ENCODE results near the gene KDELR3. TPM values are rescaled to one million over a fixed set of nuclear protein-coding genes. Genes with fewer than 3 reads are reported as not detected.

KDELR3 gene
- polyA plus RNA-seq, 1 donor (not counting 4 experiments of a cell fraction or from before 2014, with no cell fraction given), result 10.1 TPM

GRCh38 chr22:38474003-38474607 is 6.2 kb downstream of the KDELR3 start:
- Histone ChIP-seq H3K27ac (ENCODE audit: control insufficient read depth, insufficient read depth, low read length) (no peak overlapping the region), H3K4me3 (ENCODE audit: control insufficient read depth in 2 of 3, extremely low read depth in 1 of 3, insufficient read depth in 2 of 3, low read depth in 1 of 3, low read length in 3 of 3) (no peak overlapping the region), H2AFZ (ENCODE audit: control insufficient read depth, low read length) (no peak overlapping the region), H4K20me1 (ENCODE audit: control insufficient read depth, extremely low read depth, insufficient read depth, low read length) (no peaks in the 10 kb centered on the region), H3K27me3 (ENCODE audit: control insufficient read depth, extremely low read depth, insufficient read depth, low read length) (no peaks in the 10 kb centered on the region), H3K79me2 (ENCODE audit: control insufficient read depth, insufficient read depth, low read length) (no peaks in the 10 kb centered on the region), H3K9ac (ENCODE audit: control insufficient read depth, extremely low read depth, insufficient read depth, low read length) (no peak overlapping the region), H3K36me3 (ENCODE audit: control insufficient read depth in 2 of 2, extremely low read depth in 1 of 2, insufficient read depth in 2 of 2, low read length in 2 of 2) (no peaks in the 10 kb centered on the region), H3K9me1 (ENCODE audit: control insufficient read depth, extremely low read depth, insufficient read depth, low read length) (no peaks in the 10 kb centered on the region), H3K4me1 (ENCODE audit: control insufficient read depth, extremely low read depth, insufficient read depth, low read length) (peaks cover 10% of the 10 kb centered on the region), H3K9me3 (ENCODE audit: control insufficient read depth, low read depth, low read length) (no peaks in the 10 kb centered on the region), H3K4me2 (ENCODE audit: control insufficient read depth, extremely low read depth, insufficient read depth, low read depth, low read length) (no peak overlapping the region)
- dilution Hi-C loops (cut with MboI; ENCODE audit: extremely low pct_ligation_motif_present, low sequenced_read_pairs), result no loop called here
- FAIRE-seq (no peak), DNase-seq (ENCODE audit: low read depth, low spot score) (no peak)
- TF ChIP-seq CTCF (optimal IDR thresholded peaks at IDR 0.05 in 1 of 3, IDR thresholded peaks at IDR 0.05 in 1 of 3, conservative IDR thresholded peaks at IDR 0.05 in 1 of 3; ENCODE audit: extremely low read depth in 1 of 3, insufficient read depth in 2 of 3, low read length in 3 of 3) (no peak), EZH2 (IDR thresholded peaks at IDR 0.05; ENCODE audit: low read length) (no peak)

GRCh38 chr22:38477585-38477984 is 9.7 kb downstream of the KDELR3 start:
- no peak overlapping the region for H3K4me2 ChIP-seq (ENCODE audit: control insufficient read depth, extremely low read depth, insufficient read depth, low read depth, low read length)
- peaks cover 16 to 18% of the 10 kb centered on the region in 2 experiments for H3K36me3 ChIP-seq (ENCODE audit: control insufficient read depth in 2 of 2, extremely low read depth in 1 of 2, insufficient read depth in 2 of 2, low read length in 2 of 2)
- FAIRE-seq (peak; percentile 82), DNase-seq (ENCODE audit: low read depth, low spot score) (no peak)
- H3K27ac ChIP-seq (ENCODE audit: control insufficient read depth, insufficient read depth, low read length), result peak overlapping the region; percentile 53
- no peaks in the 10 kb centered on the region for H3K9me1 ChIP-seq (ENCODE audit: control insufficient read depth, extremely low read depth, insufficient read depth, low read length)
- H2AFZ ChIP-seq (ENCODE audit: control insufficient read depth, low read length), result no peak overlapping the region
- no peaks in the 10 kb centered on the region for H3K9me3 ChIP-seq (ENCODE audit: control insufficient read depth, low read depth, low read length)
- dilution Hi-C loops (cut with MboI; ENCODE audit: extremely low pct_ligation_motif_present, low sequenced_read_pairs), result no loop called here
- no peaks in the 10 kb centered on the region for H3K27me3 ChIP-seq (ENCODE audit: control insufficient read depth, extremely low read depth, insufficient read depth, low read length)
- no peaks in the 10 kb centered on the region for H4K20me1 ChIP-seq (ENCODE audit: control insufficient read depth, extremely low read depth, insufficient read depth, low read length)
- no peaks in the 10 kb centered on the region for H3K79me2 ChIP-seq (ENCODE audit: control insufficient read depth, insufficient read depth, low read length)
- peaks cover 10% of the 10 kb centered on the region for H3K4me1 ChIP-seq (ENCODE audit: control insufficient read depth, extremely low read depth, insufficient read depth, low read length)
- TF ChIP-seq EZH2 (IDR thresholded peaks at IDR 0.05; ENCODE audit: low read length), result no peak
- no peak for TF ChIP-seq CTCF (optimal IDR thresholded peaks at IDR 0.05 in 1 of 3, IDR thresholded peaks at IDR 0.05 in 1 of 3, conservative IDR thresholded peaks at IDR 0.05 in 1 of 3; ENCODE audit: extremely low read depth in 1 of 3, insufficient read depth in 2 of 3, low read length in 3 of 3)
- peak overlapping the region; percentile 23 for H3K9ac ChIP-seq (ENCODE audit: control insufficient read depth, extremely low read depth, insufficient read depth, low read length)
- no peak overlapping the region for H3K4me3 ChIP-seq (ENCODE audit: control insufficient read depth in 2 of 3, extremely low read depth in 1 of 3, insufficient read depth in 2 of 3, low read depth in 1 of 3, low read length in 3 of 3)

All from keratinocyte (primary cell).